Bronchial epithelial cell (primary cell): Measurements from ENCODE around the gene INAFM2. TPM values are rescaled to one million over a fixed set of nuclear protein-coding genes. Genes with fewer than 3 reads are reported as not detected.
A peak's percentile ranks its signal among the peaks of the same experiment; 100 is the strongest.

Source experiments
- DNase-seq: peaks from one replicate; pipeline ENCODE4 v3.0.0-alpha.2; 2010; ENCODE audit warnings: low read depth
- FAIRE-seq: peaks from 2 replicates; lab custom pipeline; 2011; peaks lifted over from hg19 to GRCh38; lab: Jason Lieb, UNC
- H3K27me3 ChIP-seq: 2 replicates; pipeline ENCODE4 v1.5.1; 2011; ENCODE audit warnings: low read length; ENCODE audit not compliant: control insufficient read depth, insufficient read depth
- H3K36me3 ChIP-seq: 2 replicates; pipeline ENCODE4 v1.5.1; 2011; ENCODE audit warnings: low read length; ENCODE audit not compliant: control insufficient read depth, insufficient read depth
- H3K4me3 ChIP-seq: 2 replicates; pipeline ENCODE4 v1.5.1; 2011; ENCODE audit warnings: mild to moderate bottlenecking, low read depth, low read length, control low read depth
- total RNA-seq: library from RNA; depleted of rRNA; stranded (reverse); fragments of >200 nt; gene quantifications from 2 replicates; pipeline ENCODE4 v1.2.1, GENCODE V29; 2014
- TF ChIP-seq, protein P1 (sequence below): IDR thresholded peaks from 2 replicates; pipeline ENCODE4 v1.5.1; 2011; ENCODE audit warnings: mild to moderate bottlenecking, moderate library complexity, low read length, control low read depth, inconsistent platforms; ENCODE audit not compliant: insufficient read depth, severe bottlenecking

The INAFM2 gene
- total RNA-seq, 1 donor from 2014 or later: 6.3 TPM

DNA sequence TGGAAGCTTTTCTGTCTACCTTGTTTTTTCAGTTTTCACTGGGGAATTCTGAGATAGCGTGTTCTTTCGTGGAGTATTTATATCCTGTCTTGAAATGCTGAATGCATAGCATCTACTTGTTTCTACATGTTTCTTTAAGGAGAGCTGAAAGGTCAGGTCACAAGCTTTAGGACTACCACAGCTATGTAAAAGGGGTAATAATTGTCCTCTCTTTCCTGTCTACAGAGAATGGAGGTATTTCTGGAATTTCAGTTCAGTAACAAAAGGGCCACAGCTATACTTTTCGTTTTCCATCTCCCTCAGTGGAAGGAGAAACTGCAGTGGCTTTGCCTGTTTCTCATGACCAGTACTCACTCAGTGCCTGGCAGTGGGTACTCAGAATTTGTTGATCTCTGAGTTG is 4.7 kb downstream of the INAFM2 start:
- Histone ChIP-seq H3K4me3 (no peak overlapping the region), H3K27me3 (no peaks in the 10 kb centered on the region), H3K36me3 (no peaks in the 10 kb centered on the region)
- DNase-seq (peak; percentile 69), FAIRE-seq (no peak)
- TF ChIP-seq, protein P1, sequence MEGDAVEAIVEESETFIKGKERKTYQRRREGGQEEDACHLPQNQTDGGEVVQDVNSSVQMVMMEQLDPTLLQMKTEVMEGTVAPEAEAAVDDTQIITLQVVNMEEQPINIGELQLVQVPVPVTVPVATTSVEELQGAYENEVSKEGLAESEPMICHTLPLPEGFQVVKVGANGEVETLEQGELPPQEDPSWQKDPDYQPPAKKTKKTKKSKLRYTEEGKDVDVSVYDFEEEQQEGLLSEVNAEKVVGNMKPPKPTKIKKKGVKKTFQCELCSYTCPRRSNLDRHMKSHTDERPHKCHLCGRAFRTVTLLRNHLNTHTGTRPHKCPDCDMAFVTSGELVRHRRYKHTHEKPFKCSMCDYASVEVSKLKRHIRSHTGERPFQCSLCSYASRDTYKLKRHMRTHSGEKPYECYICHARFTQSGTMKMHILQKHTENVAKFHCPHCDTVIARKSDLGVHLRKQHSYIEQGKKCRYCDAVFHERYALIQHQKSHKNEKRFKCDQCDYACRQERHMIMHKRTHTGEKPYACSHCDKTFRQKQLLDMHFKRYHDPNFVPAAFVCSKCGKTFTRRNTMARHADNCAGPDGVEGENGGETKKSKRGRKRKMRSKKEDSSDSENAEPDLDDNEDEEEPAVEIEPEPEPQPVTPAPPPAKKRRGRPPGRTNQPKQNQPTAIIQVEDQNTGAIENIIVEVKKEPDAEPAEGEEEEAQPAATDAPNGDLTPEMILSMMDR: no peak

DNA sequence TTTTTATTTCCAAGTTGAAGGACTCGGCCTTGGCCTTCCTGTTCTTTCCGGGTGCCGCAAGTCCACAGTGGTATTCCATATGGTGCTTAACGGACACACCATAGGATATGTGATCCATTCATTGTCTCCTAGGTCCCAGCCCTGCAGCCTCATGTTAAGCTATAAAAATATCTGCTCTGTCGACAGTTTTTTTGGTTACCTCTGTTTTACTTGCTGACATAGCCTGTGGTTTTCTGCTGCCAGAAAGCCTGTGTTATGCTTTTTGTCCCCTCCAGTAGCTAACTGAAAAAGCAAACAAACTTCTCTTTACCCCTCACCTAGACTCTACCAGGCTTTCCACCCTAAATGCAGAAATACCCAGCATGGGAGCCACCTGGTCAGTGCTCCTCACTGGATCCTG is 5.3 kb downstream of the INAFM2 start:
- no peaks in the 10 kb centered on the region for H3K36me3 ChIP-seq
- FAIRE-seq (no peak), DNase-seq (no peak)
- no peak overlapping the region for H3K4me3 ChIP-seq
- H3K27me3 ChIP-seq: no peaks in the 10 kb centered on the region
- TF ChIP-seq, protein P1: no peak

DNA sequence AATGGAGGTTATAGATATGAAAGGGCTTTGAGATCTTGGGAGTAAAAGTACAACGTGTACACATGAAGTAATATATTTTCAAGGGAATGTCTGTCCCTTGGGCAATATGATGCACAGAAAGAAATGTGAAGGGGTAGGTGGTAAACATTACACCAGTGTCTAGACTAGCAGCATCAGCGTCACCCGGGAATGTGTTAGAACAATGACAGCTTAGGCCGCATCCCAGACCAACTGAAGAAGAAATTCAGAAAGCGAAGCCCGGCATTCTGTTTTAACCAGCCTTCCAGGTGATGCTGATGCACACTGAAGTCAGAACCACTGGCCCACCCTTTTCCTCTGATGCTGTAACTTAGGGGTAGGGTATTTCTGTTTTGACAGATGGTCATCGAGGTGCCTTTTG is 6.3 kb downstream of the INAFM2 start:
- no peak overlapping the region for H3K4me3 ChIP-seq
- DNase-seq: no peak
- no peaks in the 10 kb centered on the region for H3K27me3 ChIP-seq
- no peaks in the 10 kb centered on the region for H3K36me3 ChIP-seq
- no peak for FAIRE-seq
- TF ChIP-seq, protein P1: no peak

DNA sequence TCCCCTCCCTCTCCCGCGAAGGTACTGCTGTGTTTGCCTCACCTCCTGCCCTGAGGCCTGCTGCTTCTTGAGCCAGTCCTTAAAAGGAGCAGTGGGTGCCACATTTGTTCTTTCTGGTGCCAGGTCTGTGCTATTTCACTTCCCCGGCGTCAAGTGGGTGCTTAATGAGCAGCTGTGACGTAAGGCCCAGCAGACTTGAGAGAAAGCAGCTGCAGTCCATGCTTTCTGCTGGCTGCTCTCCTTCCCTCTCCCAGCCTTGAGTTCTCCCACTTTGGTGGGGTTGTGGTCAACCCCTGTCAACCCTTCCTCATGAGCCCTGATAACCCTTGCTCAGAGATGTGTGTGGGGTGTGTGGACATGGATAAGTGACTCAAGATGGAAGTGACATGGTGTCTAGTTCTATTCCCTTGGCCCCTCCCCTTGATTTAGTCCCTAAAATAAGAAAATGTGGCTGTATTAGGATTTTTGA is 6.9 kb downstream of the INAFM2 start:
- no peaks in the 10 kb centered on the region for H3K27me3 ChIP-seq
- FAIRE-seq (no peak), DNase-seq (no peak)
- no peak overlapping the region for H3K4me3 ChIP-seq
- TF ChIP-seq, protein P1: no peak
- H3K36me3 ChIP-seq: no peaks in the 10 kb centered on the region

DNA sequence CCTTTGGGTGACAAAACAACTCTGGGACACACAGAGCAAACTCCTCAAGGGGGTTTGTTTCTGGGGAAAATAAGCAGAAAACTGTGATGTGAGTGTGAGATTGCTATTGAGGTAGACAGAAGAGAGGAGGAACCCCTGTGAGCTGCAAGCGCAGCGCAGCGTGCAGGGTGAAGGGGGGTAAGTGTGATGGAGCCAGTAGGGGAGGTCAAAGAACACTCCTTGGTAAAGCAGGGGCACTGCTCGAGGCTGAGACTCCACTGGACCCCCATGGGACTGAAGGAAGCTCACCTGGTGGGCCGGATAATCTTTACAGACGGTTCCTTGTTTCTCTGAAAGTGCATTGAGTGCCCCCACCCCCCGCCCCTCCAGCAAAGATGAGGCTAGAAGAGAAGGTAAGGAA is 7.5 kb downstream of the INAFM2 start:
- TF ChIP-seq, protein P1: no peak
- no peaks in the 10 kb centered on the region for H3K27me3 ChIP-seq
- no peak for FAIRE-seq

DNA sequence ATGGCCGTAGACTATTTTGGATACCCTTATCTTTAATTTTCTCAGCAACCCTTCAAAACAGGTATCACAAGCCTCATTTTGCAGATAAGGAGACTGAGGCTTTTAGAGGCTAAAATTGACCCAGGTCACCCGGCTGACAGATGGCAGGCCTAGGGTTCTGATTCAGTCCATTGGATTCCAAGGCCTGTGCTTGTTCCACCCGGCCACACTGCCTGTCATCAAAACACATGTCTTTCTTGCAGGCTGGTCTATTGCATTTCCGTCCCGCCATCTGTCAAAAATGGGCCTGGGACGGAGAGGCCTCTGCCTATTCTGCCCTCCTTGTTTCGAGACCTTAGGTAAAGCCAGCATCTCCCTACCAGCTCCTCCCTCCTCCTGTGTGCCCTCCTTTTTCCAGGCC is 8.1 kb downstream of the INAFM2 start:
- Histone ChIP-seq H3K4me3 (no peak overlapping the region), H3K27me3 (no peaks in the 10 kb centered on the region), H3K36me3 (no peaks in the 10 kb centered on the region)
- DNase-seq (no peak), FAIRE-seq (no peak)
- TF ChIP-seq, protein P1: no peak

More for the DNA sequence above, 7.5 kb downstream of the INAFM2 start:
- no peak for DNase-seq
- no peaks in the 10 kb centered on the region for H3K36me3 ChIP-seq
- no peak overlapping the region for H3K4me3 ChIP-seq
